ENCODE measurements around the gene LRRC8C. TPM values are rescaled to one million over a fixed set of nuclear protein-coding genes. Genes with fewer than 3 reads are reported as not detected.

The LRRC8C gene
- total RNA-seq, 2 donors from 2014 or later, result 9.0 to 11.5 TPM

DNA sequence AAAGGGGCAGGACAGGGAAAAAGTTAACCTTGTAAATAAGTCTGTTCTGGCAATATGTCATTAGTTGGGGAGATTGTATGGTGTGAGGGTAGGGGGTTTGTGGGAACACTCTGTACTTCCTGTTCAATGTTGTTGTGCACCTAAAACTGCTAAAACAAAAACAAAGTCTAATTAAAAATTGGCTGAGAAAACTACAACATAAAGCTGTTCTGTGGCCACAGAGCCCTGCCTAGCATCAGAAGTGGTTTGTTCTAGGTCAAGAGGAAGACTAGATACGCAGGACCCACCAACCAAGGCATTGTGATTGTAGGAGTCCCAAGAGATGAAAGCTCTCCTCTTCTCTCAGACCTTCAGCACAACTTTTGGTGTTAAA lies 106.9 kb downstream of the LRRC8C start:
- Histone ChIP-seq H3K4me3 (no peak overlapping the region), H3K4me1 (peaks cover 0 to 17% of the 10 kb centered on the region in 2 donors), H3K27me3 (no peaks in the 10 kb centered on the region), H3K27ac (no peak overlapping the region), H3K9me3 (no peaks in the 10 kb centered on the region), H3K36me3 (no peaks in the 10 kb centered on the region)
- no peak for DNase-seq (ENCODE audit: low spot score)
- TF ChIP-seq, protein P1, sequence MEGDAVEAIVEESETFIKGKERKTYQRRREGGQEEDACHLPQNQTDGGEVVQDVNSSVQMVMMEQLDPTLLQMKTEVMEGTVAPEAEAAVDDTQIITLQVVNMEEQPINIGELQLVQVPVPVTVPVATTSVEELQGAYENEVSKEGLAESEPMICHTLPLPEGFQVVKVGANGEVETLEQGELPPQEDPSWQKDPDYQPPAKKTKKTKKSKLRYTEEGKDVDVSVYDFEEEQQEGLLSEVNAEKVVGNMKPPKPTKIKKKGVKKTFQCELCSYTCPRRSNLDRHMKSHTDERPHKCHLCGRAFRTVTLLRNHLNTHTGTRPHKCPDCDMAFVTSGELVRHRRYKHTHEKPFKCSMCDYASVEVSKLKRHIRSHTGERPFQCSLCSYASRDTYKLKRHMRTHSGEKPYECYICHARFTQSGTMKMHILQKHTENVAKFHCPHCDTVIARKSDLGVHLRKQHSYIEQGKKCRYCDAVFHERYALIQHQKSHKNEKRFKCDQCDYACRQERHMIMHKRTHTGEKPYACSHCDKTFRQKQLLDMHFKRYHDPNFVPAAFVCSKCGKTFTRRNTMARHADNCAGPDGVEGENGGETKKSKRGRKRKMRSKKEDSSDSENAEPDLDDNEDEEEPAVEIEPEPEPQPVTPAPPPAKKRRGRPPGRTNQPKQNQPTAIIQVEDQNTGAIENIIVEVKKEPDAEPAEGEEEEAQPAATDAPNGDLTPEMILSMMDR (IDR thresholded peaks at IDR 0.05), result no peak

DNA sequence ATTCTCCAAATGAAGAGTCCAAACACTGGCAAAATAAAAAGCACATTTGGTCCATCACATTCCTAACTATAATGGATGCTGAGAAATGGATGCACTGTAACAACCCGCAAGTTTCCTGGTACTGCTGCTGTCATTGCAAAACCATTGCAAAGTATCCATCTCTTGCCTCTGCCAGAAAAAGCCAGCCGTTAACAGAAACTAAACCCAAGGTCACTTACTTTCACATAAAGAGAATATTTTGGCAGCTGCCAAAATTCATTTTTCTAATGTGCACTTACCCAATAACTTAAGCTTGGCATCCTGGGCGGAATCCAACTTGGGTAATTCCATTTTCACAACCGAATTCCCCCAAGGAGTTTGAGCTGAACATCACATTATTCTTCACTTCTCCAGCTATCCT lies 110.9 kb downstream of the LRRC8C start:
- no peak overlapping the region for H3K4me3 ChIP-seq
- TF ChIP-seq, protein P1 (IDR thresholded peaks at IDR 0.05), result no peak
- no peaks in the 10 kb centered on the region for H3K36me3 ChIP-seq
- H3K9me3 ChIP-seq, result no peaks in the 10 kb centered on the region
- H3K27me3 ChIP-seq, result no peaks in the 10 kb centered on the region
- H3K27ac ChIP-seq, result no peak overlapping the region
- peaks cover 0 to 17% of the 10 kb centered on the region in 2 donors for H3K4me1 ChIP-seq
- no peak for DNase-seq (ENCODE audit: low spot score)

DNA sequence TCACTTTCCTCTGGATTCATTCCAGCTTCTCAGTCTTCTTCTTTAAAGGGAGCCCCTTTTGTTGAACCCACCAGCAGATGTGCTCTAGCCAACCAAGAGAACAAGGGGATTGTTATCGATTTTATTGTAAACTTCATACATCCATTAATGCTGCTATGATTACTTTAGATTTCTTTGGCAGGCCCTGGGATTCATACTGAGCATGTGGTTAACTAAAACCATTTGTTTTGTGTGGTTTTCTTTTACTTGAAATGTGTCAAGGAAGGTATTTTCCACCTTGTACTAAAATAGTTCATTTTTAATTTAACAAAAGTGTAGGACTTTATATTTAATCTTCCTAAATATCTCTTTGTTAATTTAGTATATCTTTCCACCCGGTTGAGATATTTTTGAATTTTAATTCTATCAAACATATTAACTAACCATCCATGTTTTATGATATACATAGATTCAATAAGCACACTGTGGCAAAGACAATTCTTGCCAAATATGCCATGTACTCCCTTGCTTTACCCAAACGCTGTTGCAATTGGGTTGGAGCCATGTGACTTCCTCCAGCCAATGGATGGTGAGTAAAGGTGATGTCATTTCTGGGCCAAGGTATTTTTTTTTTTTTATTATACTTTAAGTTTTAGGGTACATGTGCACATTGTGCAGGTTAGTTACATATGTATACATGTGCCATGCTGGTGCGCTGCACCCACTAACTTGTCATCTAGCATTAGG lies 113.7 kb downstream of the LRRC8C start:
- H3K27me3 ChIP-seq, result no peaks in the 10 kb centered on the region
- no peak overlapping the region for H3K4me3 ChIP-seq
- no peaks in the 10 kb centered on the region for H3K36me3 ChIP-seq
- DNase-seq (ENCODE audit: low spot score), result no peak
- no peaks in the 10 kb centered on the region for H3K4me1 ChIP-seq
- H3K9me3 ChIP-seq, result no peaks in the 10 kb centered on the region
- TF ChIP-seq, protein P1 (IDR thresholded peaks at IDR 0.05), result no peak
- no peak overlapping the region for H3K27ac ChIP-seq

DNA sequence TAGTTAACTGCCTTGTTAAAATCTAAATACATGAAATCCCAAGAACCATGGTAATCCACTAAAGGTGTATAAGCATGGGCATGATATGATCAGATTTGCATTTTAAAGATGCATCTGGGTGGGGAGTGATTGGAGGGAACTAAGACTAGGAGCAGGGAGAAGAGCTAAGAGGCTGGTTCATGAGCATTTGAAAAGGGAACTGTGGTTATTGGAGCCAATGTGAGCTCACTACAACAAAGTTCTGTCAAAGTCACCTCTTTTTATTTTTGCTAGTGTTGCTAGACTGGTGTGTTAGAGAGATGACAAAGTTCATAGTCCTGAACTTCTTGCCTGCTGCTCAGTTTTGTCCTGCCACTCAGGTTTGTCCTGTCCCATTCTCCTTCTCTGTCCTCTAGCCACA lies 120.8 kb downstream of the LRRC8C start:
- Histone ChIP-seq H3K36me3 (no peaks in the 10 kb centered on the region), H3K4me1 (peaks cover 0 to 21% of the 10 kb centered on the region in 2 donors), H3K4me3 (no peak overlapping the region), H3K9me3 (no peaks in the 10 kb centered on the region), H3K27ac (no peak overlapping the region), H3K27me3 (no peaks in the 10 kb centered on the region)
- no peak for DNase-seq (ENCODE audit: low spot score)
- TF ChIP-seq, protein P1 (IDR thresholded peaks at IDR 0.05), result no peak

DNA sequence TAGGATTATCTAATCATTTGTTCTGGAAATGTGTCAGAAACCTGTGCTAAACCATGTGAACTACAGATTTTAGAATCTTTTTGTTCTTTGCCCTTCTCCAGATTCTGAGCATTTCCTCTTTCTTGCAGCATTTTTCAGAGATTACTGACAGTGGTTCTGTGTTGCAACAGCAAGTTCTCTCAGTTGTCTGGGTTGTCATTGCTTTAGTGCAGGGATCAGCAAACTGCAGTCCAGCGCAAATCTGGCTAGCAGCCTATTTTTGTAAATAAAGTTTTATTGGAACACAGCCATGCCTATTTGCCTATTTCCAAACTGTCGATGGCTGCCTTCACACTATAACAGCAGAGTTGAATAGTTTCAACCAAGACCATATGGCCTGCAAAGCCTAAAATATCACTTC lies 121.6 kb downstream of the LRRC8C start:
- no peaks in the 10 kb centered on the region for H3K36me3 ChIP-seq
- no peaks in the 10 kb centered on the region for H3K9me3 ChIP-seq
- no peak overlapping the region for H3K27ac ChIP-seq
- DNase-seq (ENCODE audit: low spot score), result no peak
- H3K27me3 ChIP-seq, result no peaks in the 10 kb centered on the region
- TF ChIP-seq, protein P1 (IDR thresholded peaks at IDR 0.05), result no peak
- no peak overlapping the region for H3K4me3 ChIP-seq
- H3K4me1 ChIP-seq, result peaks cover 0 to 28% of the 10 kb centered on the region in 2 donors

DNA sequence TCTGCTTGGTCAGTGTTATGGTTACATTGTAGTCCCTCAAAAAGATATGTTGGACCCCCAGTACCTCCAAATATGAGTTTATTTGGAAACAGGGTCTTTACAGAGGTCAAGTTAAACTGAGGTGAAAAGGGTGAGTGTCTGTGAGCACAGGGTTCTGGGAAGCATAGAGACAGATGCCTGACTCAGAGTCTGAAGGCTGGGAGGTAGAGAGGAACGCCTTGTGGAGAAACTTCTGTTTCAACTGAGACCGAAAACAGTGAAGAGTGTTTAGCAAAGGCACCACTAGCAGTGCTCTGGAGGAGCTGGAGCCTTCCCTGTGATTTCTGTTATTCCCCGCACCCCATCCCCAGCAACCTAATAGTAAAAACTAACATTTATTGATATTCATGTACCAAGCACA lies 122.7 kb downstream of the LRRC8C start:
- H3K4me1 ChIP-seq, result peaks cover 0 to 28% of the 10 kb centered on the region in 2 donors

More for the DNA sequence above, 122.7 kb downstream of the LRRC8C start:
- DNase-seq (ENCODE audit: low spot score), result no peak
- Histone ChIP-seq H3K27me3 (no peaks in the 10 kb centered on the region), H3K27ac (no peak overlapping the region), H3K9me3 (no peaks in the 10 kb centered on the region), H3K36me3 (no peaks in the 10 kb centered on the region), H3K4me3 (no peak overlapping the region)
- TF ChIP-seq, protein P1 (IDR thresholded peaks at IDR 0.05), result no peak
